ENCODE results near the gene BORCS6.

The BORCS6 gene

GRCh38 chr17:8210761-8211458 is 20.9 kb upstream of the BORCS6 start:
- peak; percentile 13 for DNase-seq

GRCh38 chr17:8209907-8210760 is 20.2 kb upstream of the BORCS6 start, which contains the start of gene AURKB:
AURKB (minus strand) TSS chr17:8210575; CDS start chr17:8210224, 351 bp downstream.
- DNase-seq = peak; percentile 94

- DNase-seq = no peak
These were observed 16.6 kb upstream of the BORCS6 start for GRCh38 chr17:8206536-8206935.

GRCh38 chr17:8204761-8205555 is 15.0 kb upstream of the BORCS6 start:
- no peak for DNase-seq

GRCh38 chr17:8192070-8192815 is 2.3 kb upstream of the BORCS6 start:
- DNase-seq = peak; percentile 72

GRCh38 chr17:8190506-8190905 is 526 bp upstream of the BORCS6 start:
- DNase-seq = no peak

- DNase-seq = no peak
These were observed 804 bp downstream of the BORCS6 start for GRCh38 chr17:8189041-8189710.

- no peak for DNase-seq
These were observed 1.6 kb downstream of the BORCS6 start for GRCh38 chr17:8188263-8188839.

- DNase-seq = peak; percentile 85
These were observed 2.3 kb downstream of the BORCS6 start for GRCh38 chr17:8187517-8188262.

GRCh38 chr17:8186787-8187516 is 3.0 kb downstream of the BORCS6 start:
- peak; percentile 94 for DNase-seq

GRCh38 chr17:8186446-8186786 is 3.6 kb downstream of the BORCS6 start:
- no peak for DNase-seq

GRCh38 chr17:8185582-8186445 is 4.2 kb downstream of the BORCS6 start:
- peak; percentile 88 for DNase-seq

GRCh38 chr17:8176998-8177731 is 12.8 kb downstream of the BORCS6 start:
- DNase-seq = no peak

GRCh38 chr17:8176197-8176940 is 13.6 kb downstream of the BORCS6 start, which contains the start of gene TMEM107:
TMEM107 (minus strand) TSS chr17:8176380; CDS start chr17:8176286, 94 bp downstream.
- peak; percentile 86 for DNase-seq

- no peak for DNase-seq
These were observed 14.2 kb downstream of the BORCS6 start for GRCh38 chr17:8175795-8176196.

GRCh38 chr17:8173871-8174322 is 16.1 kb downstream of the BORCS6 start:
- no peak for DNase-seq

Measured in CD4-positive, alpha-beta T cell treated with Interferon gamma for 1 hour (primary cell).